22Rv1 (cell line): ENCODE results near the gene FOXP1.

Source experiments
- H3K27ac ChIP-seq: fragments of 450-650 bp; 2 replicates; pipeline ENCODE4 v1.5.1; 2017
- ZFX ChIP-seq: fragments of 450-650 bp; IDR thresholded peaks from 2 replicates; pipeline ENCODE4 v1.6.1; 2017; ENCODE audit warnings: antibody characterized with exemption, borderline replicate concordance
- TF ChIP-seq, protein P1 (sequence below): fragments of 450-650 bp; IDR thresholded peaks from 2 replicates; pipeline ENCODE4 v1.5.1; 2017; ENCODE audit warnings: mild to moderate bottlenecking

FOXP1 gene

DNA sequence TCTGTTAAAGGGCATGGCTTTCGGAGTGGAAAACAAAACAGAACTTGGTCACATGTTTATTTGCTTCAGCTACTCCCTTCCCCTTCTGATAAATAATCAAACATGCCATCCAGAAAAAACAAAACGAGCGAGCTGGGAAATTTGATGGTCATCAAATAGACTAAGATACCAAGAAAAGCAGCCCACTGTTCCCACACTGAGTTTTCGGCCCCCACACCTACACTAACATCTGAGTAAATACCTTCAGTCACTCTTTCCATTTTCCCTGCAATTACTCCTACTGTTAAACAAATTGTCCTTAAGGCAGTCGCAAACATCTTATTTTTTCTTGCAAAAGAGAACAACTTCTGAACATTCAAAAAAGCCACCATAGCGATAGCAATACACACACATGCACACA, 454.6 kb downstream of the FOXP1 start:
- TF ChIP-seq ZFX = no peak
- TF ChIP-seq, protein P1, sequence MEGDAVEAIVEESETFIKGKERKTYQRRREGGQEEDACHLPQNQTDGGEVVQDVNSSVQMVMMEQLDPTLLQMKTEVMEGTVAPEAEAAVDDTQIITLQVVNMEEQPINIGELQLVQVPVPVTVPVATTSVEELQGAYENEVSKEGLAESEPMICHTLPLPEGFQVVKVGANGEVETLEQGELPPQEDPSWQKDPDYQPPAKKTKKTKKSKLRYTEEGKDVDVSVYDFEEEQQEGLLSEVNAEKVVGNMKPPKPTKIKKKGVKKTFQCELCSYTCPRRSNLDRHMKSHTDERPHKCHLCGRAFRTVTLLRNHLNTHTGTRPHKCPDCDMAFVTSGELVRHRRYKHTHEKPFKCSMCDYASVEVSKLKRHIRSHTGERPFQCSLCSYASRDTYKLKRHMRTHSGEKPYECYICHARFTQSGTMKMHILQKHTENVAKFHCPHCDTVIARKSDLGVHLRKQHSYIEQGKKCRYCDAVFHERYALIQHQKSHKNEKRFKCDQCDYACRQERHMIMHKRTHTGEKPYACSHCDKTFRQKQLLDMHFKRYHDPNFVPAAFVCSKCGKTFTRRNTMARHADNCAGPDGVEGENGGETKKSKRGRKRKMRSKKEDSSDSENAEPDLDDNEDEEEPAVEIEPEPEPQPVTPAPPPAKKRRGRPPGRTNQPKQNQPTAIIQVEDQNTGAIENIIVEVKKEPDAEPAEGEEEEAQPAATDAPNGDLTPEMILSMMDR = no peak
- H3K27ac ChIP-seq = peak overlapping the region; percentile 95

- TF ChIP-seq, protein P1 = no peak
- no peak for TF ChIP-seq ZFX
- no peak overlapping the region for H3K27ac ChIP-seq
These were observed 455.7 kb downstream of the FOXP1 start for GRCh38 chr3:71127844-71128243.

DNA sequence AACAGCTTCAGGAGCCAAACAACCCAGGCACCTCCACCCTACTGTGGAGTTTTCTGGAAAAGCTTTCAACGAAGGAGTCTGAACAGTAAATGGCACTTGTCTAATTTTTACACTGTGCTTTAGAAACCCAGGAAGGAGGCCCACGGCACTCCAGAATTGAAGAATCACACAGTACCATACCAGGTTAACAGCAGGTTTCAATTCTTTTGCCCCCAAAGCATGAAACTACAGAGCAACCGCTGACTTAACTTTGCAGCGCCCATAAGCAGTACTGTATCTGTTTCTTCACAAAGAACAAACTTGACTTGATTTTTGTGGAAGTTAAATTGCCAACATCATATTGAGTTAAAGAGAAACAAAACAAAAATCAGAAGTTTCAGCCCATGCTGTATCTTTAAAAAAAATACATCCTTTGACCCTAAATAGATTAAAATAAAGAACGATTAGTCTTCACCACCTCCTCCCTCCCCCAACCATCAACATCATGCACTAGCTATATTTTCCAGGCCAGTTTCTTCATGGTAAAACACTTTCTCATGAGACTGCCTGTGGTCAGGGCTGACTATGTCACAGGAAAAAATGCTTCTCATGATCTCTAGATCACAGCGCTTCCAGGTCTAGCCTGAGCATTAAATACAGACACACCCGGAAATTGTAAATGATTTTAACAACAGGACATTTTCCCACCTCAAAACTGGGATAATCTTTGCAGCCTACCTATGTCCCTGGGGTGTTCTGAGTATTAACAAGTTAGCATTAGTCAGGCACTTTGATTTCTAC, 456.3 kb downstream of the FOXP1 start:
- no peak for TF ChIP-seq ZFX
- TF ChIP-seq, protein P1 = no peak
- H3K27ac ChIP-seq = no peak overlapping the region

DNA sequence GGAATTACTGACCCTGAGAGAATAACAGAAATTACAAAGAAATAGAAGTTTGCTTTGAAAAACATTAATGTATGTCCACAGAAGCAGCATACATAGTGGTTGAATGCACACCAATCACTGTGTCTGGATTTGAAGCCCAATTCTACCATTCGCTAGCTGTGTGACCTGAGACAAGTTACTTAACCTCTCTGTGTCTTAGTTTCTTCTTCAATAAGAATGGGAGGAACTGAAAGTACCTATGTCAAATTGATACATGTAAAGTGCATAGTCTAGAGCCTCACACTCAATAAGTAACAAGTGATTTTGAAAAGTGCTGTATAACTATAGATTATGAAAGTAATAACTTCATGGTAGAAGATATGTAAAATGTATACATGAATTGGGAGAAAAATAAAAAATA, 457.8 kb downstream of the FOXP1 start:
- TF ChIP-seq, protein P1 = no peak
- no peak for TF ChIP-seq ZFX
- H3K27ac ChIP-seq = no peak overlapping the region

- no peak for TF ChIP-seq ZFX
- TF ChIP-seq, protein P1 = no peak
- H3K27ac ChIP-seq = no peak overlapping the region
These were observed 459.5 kb downstream of the FOXP1 start for GRCh38 chr3:71124048-71124447.

- TF ChIP-seq, protein P1 = no peak
- TF ChIP-seq ZFX = no peak
- H3K27ac ChIP-seq = no peak overlapping the region
These were observed 460.9 kb downstream of the FOXP1 start for GRCh38 chr3:71122641-71123040.

GRCh38 chr3:71121429-71122167, 461.9 kb downstream of the FOXP1 start:
- TF ChIP-seq ZFX = no peak
- TF ChIP-seq, protein P1 = no peak
- no peak overlapping the region for H3K27ac ChIP-seq
